Stimulated activated CD4-positive, alpha-beta T cell treated with anti-CD3 and anti-CD28 coated beads, Interleukin-12 subunit alpha, Interleukin-12 subunit beta, amount 100 ng/mL, for 24 hours (primary cell): ENCODE results near the gene LRTM1.

Experiments used
- DNase-seq, 2 experiments: peaks; one replicate each; pipeline ENCODE4 v3.0.0-alpha.2; 2020; ENCODE audit warnings: low read depth in 2 of 2

Gene LRTM1

DNA sequence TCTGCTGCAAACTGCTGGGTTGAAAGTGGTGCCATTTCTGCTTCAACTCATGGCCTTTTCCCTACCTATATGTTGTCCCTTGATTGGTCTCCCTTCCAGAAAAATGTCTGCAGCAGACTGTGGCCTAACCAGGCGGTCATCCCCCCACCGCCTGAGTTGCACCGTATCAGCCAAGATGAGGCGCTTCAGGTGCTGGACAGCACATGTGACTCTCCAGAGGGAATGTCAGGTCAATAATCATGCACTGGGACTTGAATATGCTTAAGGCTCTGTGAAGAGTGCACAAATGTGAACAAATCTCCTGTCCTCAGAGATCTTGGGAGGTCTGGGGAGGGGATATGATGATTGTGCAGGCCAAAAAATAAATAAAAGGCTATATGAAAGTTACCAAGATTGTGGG is 32.2 kb downstream of the LRTM1 start:
- DNase-seq = no peak

DNA sequence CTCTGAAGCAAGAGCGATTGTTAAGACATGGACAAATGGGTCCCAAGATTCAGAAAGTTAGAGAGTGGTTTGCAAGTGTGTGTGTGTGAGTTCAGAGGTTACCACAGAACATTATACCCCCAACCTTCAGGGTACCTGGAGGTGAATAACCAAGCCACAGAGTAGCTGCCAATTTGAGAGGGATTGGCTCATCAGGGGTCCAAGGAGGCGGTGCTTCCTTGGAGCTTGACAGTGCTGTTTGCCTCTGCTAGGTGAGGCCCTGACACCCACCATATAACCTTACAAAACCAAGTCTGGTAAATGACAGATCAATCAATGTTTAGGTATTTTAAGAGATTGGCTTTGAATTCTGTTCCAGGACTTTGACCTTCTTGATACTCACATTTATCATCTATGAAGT is 35.7 kb downstream of the LRTM1 start:
- no peak for DNase-seq

DNA sequence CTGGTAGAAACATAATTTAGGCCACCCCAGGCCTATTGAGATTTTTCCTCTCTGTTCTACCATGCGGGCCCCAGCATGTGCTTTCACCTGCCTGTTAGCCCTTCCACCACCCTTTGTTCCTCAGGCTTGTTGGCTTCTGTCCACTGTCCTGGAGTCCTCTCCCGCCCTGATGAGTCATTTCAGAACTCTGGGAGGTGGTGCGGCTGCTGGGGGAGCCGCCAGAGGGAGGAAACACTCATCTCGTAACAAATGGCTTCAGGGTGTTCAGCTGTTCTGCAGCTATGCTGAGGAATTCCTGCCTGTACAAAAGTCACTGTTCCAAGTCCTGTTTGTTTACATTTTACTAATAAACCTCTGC is 36.3 kb downstream of the LRTM1 start:
- DNase-seq = no peak

DNA sequence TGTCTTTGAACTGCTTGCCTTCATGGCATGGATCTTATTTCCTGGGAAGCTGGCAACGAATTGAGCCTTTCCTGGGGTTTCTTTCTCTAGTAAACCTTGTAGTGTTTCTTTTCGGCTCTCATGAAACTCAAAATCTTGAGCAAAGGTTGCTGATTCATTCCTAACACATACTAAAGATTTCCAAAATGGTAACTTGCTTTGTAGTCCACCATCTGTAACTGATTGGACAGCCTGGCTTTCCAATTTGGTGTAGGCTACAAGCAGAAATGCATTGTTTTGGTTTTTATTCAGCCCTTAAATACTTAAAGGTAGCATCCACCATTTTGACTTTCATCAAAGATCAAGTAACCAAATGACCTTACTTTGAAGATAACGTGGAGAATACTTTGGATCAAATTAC is 38.1 kb downstream of the LRTM1 start:
- no peak for DNase-seq

DNA sequence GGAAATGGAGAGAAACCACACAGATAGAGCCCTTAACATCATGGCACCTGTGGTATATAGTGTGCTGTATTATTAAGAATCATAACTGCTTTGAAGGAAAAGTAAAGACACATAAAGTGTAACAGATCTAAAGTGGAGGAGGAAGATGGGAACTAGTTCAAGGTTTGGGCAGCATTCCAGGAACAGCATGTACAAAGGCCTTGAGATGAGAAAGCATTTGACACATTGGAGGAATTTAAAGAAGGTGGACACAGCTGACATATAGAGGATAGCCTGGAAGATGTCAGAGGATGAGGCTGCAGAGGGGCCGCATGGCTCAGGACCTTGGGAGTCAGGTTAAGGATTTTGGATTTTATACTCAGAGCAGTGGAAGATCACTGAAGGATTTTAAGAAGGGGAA is 39.0 kb downstream of the LRTM1 start:
- no peak for DNase-seq

DNA sequence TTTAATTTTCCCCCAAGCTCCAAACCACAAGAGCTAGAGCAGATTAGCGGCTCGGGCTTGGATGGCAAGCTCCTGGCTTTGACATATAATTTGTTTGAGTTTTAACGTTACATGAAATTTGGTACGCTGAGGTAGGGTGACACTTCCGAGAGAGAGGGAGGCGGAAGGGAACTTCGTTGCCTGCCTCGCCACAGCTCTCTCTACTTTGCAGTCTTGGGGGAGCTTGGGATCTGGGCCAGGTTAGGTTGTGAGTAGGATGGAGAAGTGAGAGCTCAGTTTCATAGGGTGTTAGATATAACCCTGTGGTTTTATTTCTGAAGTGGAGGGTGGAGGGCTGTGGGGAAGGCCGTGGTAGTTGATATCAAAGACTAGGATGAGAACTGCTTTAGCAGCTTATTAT is 39.7 kb downstream of the LRTM1 start:
- DNase-seq = no peak

DNA sequence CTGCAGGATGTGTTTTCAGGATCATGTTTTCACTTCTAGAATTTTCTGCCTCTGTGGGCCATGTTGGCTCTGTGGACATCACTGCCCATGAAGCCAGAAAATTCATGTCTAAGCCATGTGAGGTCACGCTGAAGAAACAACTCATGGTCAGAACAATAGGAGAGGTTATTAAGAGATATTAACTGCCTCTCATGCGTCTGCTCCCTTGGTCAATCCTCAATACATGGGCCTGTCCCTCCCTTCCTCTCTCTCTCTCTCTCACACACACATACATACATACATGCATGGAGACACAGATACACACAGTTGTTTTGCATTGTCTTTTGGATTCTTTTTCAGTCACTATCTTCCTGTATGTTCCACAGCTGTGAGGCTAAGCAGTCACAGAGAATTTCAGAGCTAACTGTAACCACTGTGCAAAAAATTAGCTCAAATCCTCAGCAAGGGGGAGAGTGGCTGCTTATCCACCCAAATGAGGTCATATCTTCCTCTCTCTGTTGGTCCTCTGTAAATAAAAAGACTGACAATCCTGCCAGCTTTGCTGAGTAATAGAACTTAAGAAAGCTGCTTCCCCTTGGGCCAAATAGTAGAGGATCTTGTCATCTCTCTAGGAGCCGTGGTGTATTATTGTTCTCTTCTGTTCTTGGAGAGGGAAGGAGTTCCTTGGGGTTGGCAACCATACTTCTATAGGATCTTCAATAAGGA is 45.6 kb downstream of the LRTM1 start:
- no peak for DNase-seq

DNA sequence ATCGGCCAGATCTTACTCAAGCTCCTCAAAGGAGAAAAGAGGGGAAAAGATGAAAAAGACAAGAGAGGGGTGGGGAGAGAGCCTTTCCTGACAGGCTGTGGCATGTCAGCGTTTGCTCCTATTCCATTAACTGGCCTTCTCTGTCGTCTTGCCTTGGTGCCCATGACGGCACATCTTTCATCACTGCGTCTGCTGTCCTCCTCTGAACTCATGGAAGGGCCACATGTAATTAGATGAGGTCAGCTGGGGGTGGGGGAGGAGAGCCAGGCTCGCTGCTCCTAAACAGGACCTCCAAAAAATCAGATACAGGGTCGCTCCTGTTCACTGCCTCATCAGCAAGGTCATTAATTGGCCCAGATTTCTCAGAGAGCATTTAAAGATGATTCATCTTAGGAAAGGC is 49.7 kb downstream of the LRTM1 start:
- DNase-seq = no peak

DNA sequence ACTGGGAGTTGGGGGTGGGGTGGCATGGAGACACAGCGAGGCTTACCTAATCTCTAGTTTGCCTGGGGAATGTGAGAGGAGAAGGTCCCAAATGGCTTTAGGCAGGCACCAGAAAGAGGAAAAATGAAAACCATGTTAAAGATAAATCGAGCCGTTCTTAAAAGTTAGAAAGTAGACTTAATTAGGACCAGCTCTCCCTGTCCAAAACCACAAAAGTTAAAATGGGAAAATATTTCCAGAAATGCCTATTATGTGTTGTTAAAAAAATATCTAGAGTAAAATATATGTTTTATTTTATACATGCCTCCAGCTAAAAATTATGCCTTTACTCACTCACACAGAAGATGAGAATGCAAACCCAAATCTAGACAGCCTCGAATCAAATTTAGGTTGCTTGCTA is 50.1 kb downstream of the LRTM1 start:
- no peak for DNase-seq

DNA sequence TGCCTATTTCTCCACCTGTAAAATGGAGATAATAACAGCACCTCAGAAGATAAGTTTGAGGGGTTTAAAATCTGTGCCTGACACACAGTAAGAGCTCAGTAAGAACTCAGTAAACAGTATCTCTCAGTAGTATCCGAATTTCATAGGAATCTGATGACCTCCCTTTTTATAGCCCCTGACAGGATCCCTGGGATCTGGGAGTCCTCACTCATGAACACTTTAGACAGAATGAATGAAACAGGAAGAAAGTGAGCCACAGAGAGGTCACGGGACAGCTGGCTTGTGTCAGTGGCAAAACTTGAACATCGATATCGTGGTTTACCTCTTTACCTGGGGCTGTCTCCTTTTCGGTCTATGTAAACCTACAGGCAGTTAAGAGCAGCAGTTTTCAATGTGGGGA is 51.2 kb downstream of the LRTM1 start:
- DNase-seq = no peak

DNA sequence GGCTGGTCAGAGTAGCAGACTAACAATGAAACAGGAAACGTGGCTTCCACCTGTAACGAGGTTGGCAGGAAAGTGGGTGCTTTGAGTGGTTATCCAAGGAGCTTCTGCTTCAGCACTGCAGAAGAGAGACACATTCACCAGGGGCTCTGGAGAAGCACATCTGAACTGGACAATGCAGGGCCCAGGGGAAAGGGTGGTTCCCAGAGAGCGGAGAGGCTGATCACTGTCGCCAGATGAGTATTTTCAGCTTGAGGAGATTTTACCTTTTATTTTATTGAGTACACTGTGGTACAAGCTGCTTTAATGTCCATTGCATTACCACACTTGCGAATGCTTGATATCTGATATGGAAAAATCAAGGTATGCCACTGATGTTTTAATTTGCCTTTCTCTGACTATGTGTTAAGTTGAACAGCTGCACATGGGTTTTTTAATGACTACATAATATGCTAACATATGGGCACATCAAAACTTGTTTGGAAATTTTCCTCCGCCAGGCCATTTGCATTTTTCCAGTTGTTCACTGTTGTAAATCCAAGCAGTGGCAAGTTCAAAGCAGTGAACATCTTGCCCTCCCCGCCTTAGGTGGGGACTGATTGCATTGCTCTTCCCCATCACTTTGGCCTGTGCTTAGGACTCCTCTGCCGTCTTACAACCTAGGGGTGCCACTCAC is 52.1 kb downstream of the LRTM1 start:
- DNase-seq = no peak

DNA sequence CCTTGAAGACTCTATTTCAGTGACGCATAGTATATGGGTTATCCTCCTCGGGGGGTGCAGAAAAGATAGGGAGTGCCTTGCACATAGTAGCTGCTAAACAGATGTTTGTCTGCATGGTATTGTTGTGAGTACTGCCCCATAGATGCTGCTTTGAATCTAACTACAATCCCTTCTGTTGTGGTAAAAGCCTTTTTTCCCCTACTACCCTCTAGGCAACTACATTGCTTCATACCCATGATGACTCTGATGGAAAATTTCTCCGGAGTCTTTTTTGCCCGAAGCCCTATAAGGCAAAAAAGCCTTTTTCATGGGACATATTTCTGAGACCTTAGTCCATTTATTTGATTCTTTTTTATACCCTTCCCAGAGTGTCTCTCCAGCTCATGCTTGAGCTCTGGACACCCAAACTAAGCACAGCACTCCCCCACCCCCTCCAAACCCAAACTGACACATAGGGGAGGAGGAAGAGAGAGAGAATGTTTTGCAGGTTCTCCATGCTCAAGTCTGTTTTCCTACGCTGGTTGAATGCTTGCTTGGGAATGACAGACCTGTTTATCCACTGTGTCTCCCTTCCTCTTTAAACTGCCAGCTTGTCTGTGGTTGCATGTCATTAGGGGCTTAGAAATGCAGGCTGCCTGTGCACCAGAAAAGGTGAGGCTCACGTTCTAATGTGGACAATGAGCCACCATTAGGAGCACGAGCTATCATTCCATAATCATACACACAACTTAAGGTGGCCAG is 52.9 kb downstream of the LRTM1 start:
- no peak for DNase-seq

DNA sequence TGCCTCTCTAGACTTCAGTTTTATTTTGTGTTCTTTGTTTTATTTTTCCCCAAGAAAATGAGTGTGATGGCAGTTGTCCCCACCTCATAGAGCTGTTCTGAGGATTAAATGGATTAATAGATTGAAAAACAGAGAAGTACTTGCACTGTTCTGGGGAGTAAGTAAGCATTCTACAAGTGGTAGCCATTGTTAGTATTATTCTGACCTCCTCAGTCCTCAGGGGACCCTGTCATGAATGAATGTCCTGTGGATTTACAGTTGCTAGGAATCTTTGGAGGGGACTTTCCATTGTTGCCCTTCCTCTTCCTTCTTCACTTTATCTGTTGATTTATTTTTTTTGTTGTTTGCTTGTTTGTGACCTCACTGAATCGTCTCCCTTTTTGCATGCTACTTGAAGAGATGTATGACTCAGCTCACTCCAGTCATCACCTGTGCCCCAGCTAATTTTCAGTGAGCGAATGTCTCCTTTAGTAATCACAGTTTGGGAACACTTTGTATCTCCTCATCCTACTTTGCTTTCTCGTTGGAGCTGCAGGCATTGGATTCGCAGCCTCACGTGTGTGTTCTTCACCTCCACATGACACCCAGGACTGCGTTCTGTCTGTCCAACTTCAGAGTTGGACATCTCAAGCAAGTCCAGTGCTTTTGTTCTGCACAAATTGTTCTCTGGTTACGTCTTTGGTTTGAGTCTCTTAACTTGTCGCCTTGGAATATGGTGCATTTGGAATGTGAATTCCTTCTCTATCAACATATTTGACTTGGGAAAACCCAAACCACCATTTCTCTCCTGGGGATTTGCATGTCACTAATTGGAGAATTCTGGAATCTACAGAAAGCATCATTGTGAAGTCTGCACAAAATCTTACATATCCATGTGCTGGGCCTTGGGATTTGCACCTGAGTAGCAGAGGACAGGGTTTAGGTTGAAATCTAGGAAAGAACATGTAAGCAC is 54.5 kb downstream of the LRTM1 start:
- no peak for DNase-seq

DNA sequence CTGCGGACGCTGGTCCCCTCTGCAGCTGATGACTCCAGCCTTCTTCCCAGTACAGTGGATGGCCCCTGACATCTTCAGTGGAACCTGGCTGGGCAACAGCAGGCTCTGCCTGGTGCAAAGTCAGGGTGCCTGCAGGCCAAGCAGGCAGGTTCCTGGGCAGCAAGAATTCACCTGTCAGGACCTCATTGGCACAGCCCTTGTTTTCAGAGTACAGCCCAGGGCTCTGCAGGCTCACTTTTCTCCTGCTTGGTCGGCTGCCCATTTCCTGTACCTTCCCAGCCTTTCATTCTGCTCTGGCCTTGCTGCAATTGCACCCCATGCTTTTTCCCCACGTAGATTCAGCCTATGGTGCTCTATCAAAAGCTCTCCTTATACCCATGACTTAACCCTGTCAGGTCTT is 56.0 kb downstream of the LRTM1 start:
- no peak for DNase-seq

DNA sequence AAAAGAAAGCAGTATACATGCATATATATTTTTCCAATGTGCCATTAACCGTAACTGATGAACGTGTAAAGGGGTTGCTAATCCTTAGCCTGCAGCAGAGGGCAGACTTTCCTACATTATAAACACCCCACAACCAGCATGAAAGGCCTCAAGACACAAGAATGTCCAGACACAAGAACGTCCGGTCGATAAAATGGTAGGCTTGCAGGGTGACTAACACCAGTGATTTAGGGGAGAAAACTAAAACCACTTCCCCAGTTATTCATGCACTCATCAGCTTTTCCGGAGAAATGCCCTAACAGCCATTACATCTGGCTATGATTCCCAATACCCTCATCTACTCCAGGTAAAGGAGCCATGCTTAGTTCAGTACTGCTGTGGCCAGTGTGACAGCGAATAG is 57.4 kb downstream of the LRTM1 start:
- no peak for DNase-seq
